GM18505 (cell line): ENCODE results near the gene GATD1.

Source experiments
- ATAC-seq: cut with Tn5 transposase; IDR thresholded peaks from one replicate; pipeline ENCODE4 v1.9.1; 2021; ENCODE audit not compliant: unreplicated experiment
- POLR2A ChIP-seq: IDR thresholded peaks from 4 replicates; pipeline ENCODE4 v1.6.1; 2011; ENCODE audit warnings: borderline replicate concordance; ENCODE audit not compliant: insufficient read depth, insufficient read length; ENCODE audit errors: extremely low read depth

Gene GATD1

DNA sequence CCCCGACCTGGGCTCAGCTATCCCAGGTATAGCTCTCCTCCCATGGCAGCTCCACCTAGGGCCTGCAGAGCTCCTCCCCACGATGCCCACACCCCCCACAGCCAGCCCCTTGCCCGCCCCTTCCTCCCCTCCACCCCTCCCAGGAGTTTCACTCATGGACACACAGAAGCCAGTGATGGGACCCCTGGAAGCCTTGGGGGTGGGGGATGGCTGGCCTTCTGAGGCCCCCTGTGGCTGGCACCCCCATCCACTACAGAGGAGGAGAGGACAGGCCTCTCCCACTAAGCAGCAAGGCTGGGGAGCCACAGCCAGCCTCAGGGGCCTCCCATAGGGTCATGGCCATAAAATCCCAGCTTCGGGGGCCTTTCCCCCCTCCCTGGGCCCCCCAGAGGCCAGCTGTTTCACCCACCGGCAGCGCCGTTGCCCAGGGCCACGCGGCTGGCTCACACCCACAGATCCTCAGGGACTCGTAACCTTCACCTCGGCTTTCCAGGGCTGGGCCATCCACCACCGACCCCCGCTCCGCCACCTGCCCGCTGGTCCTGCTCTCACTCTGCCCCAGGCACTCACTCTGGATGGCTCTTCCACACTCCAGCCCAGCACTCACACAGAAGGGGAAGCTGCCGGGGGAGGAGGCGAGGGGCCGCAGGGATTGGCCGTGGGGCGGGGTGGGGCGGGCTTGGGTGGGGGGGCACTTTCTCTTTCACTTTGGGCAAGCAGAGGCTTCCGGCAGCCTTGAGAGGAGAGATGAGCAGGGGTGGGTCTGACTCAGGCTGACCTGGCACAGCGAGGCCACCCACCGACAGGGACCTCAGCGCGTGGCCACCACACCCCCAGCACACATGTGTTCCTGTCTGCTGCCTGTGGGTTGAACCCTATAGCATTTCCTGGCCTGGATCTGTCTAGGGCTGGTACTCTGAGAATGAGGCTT lies 18.6 kb upstream of the GATD1 start:
- peak; percentile 43 for TF ChIP-seq POLR2A
- no peak for ATAC-seq

DNA sequence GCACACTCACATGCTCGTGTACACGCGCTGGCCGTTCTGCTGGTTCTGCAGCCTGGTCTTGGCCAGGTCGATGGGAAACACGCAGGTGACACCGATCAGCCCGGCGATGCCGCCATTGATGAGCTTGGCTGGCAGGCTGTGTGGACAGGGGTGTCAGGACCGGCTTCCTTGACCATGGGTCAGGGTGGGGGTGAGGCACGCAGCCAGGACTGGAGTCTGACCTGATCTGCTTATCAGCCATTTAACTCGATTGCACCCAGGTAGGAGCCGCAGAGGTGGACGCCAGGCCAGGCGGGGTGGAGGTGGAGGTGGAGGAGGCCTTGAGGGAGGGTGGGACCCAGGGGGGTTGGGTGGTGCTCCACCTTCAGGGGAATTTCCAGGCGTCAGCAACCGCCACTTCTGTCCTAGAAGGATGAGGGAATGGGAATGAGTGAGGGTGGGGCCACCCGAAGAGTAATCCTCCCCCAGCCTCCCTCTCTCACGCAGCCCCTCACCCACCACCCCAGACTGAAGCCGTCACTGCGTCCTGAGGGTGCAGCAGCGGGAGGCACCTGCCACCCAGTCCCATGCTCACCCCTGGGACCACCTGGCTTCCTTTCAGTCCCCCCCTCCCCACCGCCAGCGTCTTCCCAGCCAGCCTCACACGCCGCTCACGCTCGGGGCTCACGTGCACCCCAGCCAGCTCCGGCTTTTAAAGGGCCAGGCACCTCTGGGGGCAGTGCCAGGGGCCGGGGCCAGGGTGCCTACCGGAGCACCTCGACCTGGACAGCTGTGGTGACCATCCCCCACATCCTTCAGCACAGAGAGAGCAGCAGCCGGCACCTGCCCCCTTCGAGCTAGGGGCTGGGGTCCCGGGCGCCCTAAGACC lies 17.7 kb upstream of the GATD1 start:
- no peak for TF ChIP-seq POLR2A
- no peak for ATAC-seq

DNA sequence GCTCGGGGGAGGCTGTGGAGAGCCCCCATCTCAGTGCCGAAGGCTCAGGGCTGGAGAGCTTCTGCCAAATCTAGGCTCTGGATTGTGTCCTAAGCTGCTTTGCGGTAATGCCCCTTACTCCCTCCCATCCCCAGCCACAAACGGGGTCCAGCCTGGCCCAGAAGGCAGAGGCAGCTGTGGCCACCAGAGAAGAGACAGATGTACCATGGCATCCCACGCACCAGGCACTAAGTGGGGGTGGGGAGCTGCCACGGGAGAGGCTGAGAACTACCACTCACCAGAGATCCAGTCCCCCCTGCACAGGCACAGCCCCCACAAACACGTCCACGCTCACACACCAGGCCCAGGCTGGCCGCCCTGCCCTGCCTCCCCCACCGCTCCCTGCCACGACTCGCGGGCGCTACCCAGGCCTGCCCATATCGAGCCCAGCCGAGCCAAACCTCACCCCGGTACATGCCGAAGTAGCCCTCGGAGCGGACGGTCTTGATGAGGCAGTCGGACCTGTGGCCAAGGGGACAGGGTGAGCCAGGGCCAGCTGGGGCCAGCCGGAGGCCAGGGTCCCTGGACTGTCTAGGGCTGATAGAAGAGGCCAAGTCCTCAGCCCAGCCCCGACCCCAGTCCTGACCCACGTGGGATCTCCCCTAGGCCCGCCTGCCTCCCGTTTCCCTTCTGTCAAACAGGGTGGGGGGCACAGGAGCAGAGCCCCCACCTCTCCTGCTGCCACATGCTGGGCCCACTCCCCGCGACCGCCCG lies 16.9 kb upstream of the GATD1 start:
- ATAC-seq = no peak
- no peak for TF ChIP-seq POLR2A

DNA sequence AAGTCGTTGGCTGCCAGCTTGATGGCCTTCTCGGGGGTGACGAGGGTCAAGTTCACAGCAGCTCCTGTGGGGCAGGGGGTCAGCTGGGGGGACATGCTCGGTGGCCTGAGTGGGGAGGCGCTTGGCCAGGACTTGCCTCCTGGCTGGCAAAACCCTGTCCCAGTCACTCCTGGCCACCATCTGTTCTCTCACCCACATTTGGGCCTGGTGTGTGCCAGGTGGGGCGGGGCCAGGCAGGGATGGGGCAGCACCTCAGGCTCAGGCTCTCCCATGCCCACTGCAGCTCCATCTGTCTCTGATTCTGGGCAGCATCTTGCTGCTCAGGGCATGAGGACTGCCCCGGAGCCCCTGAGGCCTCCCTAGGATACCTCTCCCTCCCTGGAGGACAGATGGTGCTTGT lies 16.3 kb upstream of the GATD1 start:
- ATAC-seq = no peak
- no peak for TF ChIP-seq POLR2A

DNA sequence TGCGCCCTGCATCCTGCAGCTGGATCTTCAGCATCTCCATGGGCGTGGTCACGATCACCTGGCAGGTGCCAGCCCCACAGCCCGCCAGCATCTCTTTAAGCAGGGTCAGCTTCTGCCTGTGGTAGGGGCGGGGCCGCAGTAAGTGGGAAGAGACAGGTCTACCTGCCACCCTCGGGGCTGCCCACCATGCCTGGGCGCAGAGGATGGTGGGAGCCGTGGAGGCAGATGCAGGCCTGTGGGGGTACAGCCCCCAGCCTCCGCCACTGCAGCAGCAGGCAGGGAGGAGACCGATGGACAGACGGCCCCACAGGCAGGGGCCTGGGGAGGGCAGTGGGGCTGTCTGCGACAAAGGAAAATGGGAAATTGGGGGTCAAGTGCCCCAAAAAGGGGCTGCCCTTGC lies 15.6 kb upstream of the GATD1 start:
- no peak for ATAC-seq
- no peak for TF ChIP-seq POLR2A

DNA sequence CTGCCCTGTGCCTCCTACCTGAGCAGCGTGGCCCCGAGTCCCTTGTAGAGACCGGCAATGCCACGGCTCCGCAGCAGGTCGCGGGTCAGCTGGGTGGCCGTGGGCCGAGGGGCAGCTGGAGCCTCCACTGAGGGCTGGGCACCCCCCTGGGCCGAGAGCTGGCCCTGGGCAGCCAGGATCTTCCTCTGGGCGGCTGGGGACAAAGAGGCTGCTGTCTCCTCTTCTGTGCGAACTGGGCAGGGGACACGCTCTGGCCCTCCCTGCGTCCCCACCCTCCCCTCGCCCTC lies 15.2 kb upstream of the GATD1 start:
- no peak for ATAC-seq
- TF ChIP-seq POLR2A = no peak

DNA sequence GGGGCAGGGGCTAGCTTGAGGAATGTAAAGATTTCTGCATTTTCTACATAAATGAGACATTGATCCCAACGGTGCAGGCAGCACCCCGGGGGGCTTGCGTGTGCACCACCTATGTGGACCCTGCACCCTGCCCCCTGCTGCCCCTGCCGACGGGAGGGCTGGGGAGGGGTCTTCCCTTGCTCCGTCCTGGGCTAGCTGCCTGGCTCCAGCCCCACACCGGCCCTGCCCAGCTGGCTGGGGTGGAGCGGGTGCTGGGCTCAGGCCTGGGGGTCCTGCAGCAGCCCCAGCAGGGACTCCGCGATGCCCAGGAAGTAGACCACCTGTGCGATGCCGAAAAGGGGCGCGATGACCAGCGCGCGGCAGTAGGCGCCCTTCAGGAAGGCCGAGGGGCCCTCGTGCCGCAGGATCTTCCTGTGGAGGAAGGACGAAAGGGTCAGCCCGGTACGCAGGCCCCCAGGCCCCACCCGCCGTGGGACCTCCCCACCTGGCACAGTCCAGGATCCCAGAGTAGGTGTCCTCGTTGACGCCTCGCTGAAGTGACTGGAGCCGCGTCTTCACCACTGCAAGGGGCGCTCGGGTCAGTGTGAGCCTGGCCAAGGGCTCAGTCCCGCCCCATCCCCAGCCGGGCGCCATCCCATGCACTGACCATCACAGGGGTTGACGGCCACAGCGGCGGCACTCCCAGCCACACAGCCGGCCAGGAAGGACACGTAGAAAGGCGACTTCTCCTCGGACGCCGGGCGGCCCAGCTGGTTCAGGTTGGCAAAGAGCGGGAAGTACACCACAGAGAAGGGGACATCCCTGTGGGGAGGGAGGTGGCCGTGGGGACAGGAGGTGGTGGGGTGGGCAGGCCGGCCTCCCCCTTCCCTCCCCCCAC lies 14.6 kb upstream of the GATD1 start:
- no peak for TF ChIP-seq POLR2A
- no peak for ATAC-seq

DNA sequence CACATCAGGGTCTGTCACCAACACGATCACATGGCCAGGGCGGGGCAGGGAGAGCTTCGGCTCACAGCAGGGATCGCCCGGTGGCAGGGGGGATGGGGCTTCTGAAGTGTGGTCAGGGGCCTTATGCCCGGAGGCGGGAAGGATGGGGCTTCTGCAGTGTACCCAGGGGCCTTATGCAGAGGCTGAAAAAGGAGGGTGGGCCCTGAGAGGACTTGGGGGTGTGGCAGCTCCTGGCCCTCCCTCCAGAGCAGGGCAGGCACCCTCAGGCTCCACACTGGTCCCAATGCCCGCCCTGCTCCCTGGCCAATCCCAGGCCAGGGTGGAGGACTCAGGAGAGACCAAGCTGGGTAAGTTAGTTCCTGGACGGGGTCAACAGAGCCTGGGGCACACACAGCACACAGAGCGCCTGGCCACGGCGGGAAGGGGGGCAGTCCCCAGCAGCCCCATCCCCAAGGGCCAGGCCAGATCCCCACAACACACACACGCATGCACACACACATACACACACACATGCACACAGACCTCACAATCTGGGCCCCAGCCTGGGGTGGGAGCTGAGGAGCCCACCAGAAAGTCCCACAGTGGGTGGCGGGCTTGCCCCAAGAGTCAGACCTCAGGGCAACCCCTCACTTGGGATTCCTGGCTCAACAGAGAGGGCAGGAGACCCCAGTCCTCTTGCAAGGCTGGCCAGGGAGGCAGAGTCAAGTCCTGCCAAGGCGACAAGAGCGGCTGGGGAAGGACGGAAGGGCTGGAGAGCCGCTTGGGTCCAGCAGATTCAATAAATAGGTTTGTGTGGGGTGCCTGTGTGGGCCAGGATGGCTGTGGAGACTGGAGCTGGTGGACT lies 13.7 kb upstream of the GATD1 start:
- no peak for ATAC-seq
- TF ChIP-seq POLR2A = no peak

DNA sequence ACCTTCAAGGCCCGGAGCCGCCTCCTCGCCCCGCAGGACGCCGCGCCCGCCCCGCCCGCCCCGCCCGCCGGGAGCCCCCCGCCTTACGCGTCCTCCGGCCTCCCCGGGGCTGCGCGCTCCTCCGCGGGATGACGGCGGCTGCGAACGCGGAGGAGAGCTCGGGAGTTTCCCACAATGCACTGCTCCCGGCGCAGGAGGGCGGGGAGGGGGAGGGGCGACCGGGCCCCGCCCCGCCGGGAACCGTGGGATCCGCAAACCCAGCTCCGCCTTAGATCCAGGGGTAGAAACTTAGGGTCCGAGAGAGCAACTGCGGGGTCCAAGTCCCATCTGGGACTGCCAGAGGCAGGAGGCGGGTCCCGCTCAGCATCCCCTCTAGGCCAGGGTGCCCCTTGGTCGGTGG lies 12.7 kb upstream of the GATD1 start, which contains the start of gene CEND1:
Gene CEND1, minus strand, starts transcription at position 148 of the 400 bp plus-strand sequence. CDS start 1,514 bp downstream, outside the sequence.
- no peak for TF ChIP-seq POLR2A
- ATAC-seq = no peak

DNA sequence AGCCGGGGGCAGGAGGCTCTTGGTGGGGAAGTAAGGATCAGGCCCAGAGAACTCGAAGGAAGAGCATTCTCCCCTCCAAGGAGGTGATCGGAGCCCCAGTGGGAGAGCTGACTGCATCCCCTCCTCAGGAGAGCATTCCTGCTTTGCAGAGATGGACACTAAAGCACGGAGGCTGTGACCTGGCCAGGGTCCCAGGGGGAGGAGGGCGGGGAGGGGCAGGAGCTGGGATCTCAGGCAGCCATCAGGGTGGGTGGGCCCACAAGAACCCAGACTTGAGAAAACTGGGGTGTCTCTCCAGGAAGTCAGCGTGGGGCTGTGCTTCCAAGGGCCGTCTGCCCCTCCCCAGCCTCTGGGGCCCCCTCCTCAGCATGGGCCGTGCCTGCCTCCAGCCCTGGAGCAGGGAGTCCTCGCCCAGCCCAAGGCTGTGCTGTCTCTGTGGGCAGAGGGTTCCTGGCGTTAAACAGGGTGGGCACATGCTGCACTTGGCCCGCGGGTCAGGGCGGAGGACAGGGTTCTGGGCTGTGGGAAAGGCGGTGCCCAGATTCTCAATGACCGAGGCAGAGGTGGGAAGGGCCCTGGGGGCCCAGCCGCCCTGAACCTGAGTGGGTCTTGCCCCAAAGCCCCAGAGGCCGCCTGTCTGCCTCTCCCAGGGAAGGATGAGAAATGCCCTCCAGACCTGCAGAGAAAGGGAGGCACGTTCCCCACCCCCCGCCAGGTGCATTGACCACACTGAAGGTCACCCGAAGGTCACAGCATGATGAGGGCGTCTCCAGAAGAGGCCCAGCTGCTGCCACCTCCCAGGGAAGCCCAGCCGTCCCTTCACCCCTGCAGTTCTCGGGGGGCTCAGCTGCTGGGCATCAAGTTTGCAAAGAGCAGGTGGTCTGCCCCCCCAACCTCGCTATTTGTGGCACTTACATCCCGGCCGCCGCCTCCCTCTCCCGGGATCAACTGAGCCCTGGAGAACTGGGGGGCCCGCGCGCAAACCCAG lies 12.0 kb upstream of the GATD1 start:
- ATAC-seq = no peak
- no peak for TF ChIP-seq POLR2A
